ENCODE data around the gene CYP26B1.

CYP26B1 gene

DNA sequence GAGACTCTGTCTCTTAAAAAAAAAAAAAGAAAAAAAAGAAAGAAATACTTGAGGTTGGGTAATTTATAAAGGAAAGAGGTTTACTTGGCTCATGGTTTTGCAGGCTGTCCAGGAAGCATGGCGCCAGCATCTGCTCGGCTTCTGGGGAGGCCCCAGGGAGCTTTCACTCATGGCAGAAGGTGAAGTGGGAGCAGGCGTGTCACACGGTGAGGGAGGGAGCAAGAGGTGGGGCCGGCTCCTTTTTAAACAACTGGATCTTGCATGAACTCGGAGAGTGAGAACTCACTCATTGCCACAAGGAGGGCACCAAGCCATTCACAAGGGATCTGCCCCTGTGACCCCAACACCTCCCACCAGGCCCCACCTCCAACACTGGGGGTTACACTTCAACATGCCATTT lies 30.6 kb downstream of the CYP26B1 start:
- TF ChIP-seq RAD21 (IDR thresholded peaks at IDR 0.05; ENCODE audit: low read depth) (no peak), TCF12 (IDR thresholded peaks at IDR 0.05; ENCODE audit: low read depth) (no peak), FOXM1 (IDR thresholded peaks at IDR 0.05; ENCODE audit: borderline replicate concordance, low read depth) (no peak), YY1 (IDR thresholded peaks at IDR 0.05; ENCODE audit: low read depth) (no peak), TAF1 (IDR thresholded peaks at IDR 0.05; ENCODE audit: low read depth) (no peak), ZBTB7A (IDR thresholded peaks at IDR 0.05; ENCODE audit: low read depth) (no peak), CREB1 (IDR thresholded peaks at IDR 0.05; ENCODE audit: low read depth) (no peak), CEBPB (IDR thresholded peaks at IDR 0.05) (no peak), TEAD4 (IDR thresholded peaks at IDR 0.05) (no peak), EP300 (IDR thresholded peaks at IDR 0.05; ENCODE audit: borderline replicate concordance) (no peak), EGR1 (IDR thresholded peaks at IDR 0.05) (no peak), NFIC (IDR thresholded peaks at IDR 0.05) (no peak)
- TF ChIP-seq, protein P1, sequence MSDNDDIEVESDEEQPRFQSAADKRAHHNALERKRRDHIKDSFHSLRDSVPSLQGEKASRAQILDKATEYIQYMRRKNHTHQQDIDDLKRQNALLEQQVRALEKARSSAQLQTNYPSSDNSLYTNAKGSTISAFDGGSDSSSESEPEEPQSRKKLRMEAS (IDR thresholded peaks at IDR 0.05), result no peak
- TF ChIP-seq, protein P2, sequence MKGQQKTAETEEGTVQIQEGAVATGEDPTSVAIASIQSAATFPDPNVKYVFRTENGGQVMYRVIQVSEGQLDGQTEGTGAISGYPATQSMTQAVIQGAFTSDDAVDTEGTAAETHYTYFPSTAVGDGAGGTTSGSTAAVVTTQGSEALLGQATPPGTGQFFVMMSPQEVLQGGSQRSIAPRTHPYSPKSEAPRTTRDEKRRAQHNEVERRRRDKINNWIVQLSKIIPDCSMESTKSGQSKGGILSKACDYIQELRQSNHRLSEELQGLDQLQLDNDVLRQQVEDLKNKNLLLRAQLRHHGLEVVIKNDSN (IDR thresholded peaks at IDR 0.05), result no peak

DNA sequence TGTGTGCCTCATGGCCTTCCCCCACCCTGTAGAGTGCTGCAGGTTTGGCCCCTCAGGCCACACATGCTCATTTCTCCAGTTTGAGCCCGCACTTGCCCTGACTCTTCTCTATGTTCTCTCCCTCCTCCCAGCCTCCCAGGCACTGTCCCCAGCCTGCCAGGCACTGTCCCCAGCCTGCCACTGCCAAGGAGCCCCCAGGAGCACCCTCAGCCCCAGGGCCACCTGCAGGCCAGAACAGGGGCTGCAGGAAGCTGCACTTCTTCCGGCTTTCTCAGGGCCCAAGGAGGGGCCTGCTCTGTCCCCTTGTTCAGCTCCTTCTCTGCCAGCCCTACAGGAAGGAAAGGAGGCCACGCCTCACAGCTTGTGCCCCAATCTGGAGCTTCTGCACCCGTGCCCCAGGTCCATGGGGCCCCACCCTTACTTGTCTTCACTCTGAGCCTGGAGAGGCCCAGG lies 31.6 kb downstream of the CYP26B1 start:
- TF ChIP-seq, protein P2 (IDR thresholded peaks at IDR 0.05), result no peak
- TF ChIP-seq RAD21 (IDR thresholded peaks at IDR 0.05; ENCODE audit: low read depth) (no peak), NFIC (IDR thresholded peaks at IDR 0.05) (no peak), TEAD4 (IDR thresholded peaks at IDR 0.05) (no peak), TAF1 (IDR thresholded peaks at IDR 0.05; ENCODE audit: low read depth) (no peak), CEBPB (IDR thresholded peaks at IDR 0.05) (no peak), CREB1 (IDR thresholded peaks at IDR 0.05; ENCODE audit: low read depth) (no peak), EGR1 (IDR thresholded peaks at IDR 0.05) (no peak), YY1 (IDR thresholded peaks at IDR 0.05; ENCODE audit: low read depth) (no peak), ZBTB7A (IDR thresholded peaks at IDR 0.05; ENCODE audit: low read depth) (no peak), EP300 (IDR thresholded peaks at IDR 0.05; ENCODE audit: borderline replicate concordance) (no peak), TCF12 (IDR thresholded peaks at IDR 0.05; ENCODE audit: low read depth) (no peak), FOXM1 (IDR thresholded peaks at IDR 0.05; ENCODE audit: borderline replicate concordance, low read depth) (no peak)
- TF ChIP-seq, protein P1 (IDR thresholded peaks at IDR 0.05), result no peak
- TF ChIP-seq, protein P3, sequence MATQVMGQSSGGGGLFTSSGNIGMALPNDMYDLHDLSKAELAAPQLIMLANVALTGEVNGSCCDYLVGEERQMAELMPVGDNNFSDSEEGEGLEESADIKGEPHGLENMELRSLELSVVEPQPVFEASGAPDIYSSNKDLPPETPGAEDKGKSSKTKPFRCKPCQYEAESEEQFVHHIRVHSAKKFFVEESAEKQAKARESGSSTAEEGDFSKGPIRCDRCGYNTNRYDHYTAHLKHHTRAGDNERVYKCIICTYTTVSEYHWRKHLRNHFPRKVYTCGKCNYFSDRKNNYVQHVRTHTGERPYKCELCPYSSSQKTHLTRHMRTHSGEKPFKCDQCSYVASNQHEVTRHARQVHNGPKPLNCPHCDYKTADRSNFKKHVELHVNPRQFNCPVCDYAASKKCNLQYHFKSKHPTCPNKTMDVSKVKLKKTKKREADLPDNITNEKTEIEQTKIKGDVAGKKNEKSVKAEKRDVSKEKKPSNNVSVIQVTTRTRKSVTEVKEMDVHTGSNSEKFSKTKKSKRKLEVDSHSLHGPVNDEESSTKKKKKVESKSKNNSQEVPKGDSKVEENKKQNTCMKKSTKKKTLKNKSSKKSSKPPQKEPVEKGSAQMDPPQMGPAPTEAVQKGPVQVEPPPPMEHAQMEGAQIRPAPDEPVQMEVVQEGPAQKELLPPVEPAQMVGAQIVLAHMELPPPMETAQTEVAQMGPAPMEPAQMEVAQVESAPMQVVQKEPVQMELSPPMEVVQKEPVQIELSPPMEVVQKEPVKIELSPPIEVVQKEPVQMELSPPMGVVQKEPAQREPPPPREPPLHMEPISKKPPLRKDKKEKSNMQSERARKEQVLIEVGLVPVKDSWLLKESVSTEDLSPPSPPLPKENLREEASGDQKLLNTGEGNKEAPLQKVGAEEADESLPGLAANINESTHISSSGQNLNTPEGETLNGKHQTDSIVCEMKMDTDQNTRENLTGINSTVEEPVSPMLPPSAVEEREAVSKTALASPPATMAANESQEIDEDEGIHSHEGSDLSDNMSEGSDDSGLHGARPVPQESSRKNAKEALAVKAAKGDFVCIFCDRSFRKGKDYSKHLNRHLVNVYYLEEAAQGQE (IDR thresholded peaks at IDR 0.05; ENCODE audit: low read depth), result no peak

DNA sequence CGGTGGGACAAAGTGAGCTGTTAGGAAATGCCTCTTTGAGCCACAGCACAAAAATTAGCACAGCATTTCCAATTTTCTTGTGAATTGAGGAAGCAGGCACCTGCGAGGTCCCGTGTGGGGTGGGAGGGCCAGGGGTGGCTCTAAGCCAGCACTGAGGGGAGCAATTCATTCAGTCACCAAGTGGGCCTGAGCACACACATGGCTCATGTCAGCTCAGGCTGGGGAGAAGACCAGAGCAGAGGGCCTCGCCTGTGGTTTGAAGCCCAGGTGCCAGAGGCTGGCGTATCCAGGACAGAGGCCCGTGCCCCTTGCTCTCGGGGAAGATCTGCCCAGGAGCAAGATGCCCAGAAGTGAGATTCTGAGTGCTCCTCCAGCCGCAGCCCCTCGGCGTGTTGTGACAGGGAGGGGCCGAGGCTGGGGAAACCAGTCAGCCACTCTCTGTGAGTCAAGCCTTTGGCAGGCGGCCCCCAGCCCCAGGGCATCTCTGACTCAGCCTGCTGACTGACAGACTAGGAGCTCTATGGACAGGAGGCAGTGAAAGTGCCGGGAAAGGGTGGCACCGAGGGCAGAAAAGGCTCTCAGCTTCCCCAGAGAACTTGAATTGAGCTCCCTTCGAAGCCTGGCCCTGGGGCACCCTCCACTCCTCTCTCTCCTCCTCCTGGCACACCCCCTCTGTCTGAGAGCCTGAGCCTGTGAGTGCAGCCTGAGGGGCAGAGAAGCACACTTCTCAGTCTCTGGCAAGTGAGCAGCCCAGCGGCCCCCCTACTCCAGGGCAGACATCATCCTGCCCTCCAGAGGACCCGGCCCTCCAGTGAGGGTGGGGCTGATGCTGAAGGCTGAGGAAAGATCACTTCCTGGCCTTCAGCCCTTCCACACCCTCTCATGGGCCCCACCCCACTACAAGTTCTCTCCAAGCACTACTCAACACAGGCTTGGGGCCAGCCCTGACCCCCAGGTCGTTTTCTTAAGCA lies 32.3 kb downstream of the CYP26B1 start:
- TF ChIP-seq ZBTB7A (IDR thresholded peaks at IDR 0.05; ENCODE audit: low read depth) (no peak), NFIC (IDR thresholded peaks at IDR 0.05) (no peak), TEAD4 (IDR thresholded peaks at IDR 0.05) (no peak), YY1 (IDR thresholded peaks at IDR 0.05; ENCODE audit: low read depth) (no peak), EP300 (IDR thresholded peaks at IDR 0.05; ENCODE audit: borderline replicate concordance) (no peak)
- TF ChIP-seq, protein P1 (IDR thresholded peaks at IDR 0.05), result no peak

DNA sequence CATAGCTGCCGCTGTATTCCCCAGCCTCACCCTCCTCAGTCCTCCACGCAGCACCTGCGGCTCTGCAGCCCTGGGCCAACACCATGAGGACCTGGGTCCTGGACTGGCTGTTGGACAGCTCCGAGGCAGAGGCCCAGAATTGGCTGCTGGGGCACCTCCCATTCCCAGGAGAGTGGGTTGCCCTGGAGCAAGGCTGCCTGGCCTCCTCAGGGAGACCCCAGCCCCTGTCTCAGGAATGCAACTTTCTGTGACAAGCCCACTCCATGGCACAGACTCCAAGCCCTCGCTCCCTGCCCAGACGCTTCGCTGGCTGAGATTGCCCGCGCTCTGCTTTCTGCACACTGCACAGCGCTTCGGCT lies 33.0 kb downstream of the CYP26B1 start:
- TF ChIP-seq, protein P3 (IDR thresholded peaks at IDR 0.05; ENCODE audit: low read depth), result peak; percentile 71
- no peak for TF ChIP-seq EGR1 (IDR thresholded peaks at IDR 0.05)

DNA sequence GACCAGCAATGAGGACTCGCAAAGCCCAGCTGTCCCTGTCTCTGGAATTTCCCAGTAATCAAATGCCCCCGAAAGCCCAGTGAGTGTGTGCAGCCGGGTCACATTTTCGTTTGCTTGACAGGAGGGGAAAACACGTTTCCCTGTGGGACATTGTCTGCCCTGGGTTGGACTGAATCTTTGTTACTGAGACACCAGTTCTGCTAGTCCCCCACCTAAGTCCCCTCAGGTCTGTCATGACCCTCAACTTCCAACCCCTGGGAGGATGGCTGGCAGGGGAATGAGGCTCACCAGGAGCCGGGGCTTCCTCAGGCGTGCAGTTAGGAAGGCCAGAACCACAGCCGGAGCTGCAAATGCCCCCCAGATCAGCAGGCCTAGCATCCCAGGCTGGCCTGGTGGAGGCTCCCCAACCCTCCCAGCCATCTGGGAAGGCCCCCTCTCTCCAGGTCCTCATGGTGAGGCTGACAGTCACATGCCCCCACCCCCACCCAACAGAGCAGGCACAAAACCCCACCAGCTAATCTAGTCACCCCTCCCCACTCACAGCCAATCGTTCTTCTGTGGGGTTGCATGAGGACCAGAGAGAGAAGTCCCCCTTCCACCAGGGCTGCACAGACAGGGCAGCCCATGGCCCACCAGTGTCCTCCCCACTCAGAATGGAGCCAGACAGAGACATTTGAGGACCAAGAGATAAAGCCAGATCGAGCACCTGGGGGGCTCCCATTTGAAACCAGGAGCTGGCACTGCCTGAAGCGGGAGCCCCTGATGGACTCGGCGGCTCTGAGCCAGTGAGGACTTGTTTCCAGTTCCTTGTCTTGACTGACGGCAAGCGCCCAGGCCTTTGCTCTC lies 33.6 kb downstream of the CYP26B1 start:
- TF ChIP-seq FOXM1 (IDR thresholded peaks at IDR 0.05; ENCODE audit: borderline replicate concordance, low read depth) (no peak), TCF12 (IDR thresholded peaks at IDR 0.05; ENCODE audit: low read depth) (no peak), CREB1 (IDR thresholded peaks at IDR 0.05; ENCODE audit: low read depth) (no peak)
- TF ChIP-seq, protein P3 (IDR thresholded peaks at IDR 0.05; ENCODE audit: low read depth), result no peak
- TF ChIP-seq, protein P2 (IDR thresholded peaks at IDR 0.05), result no peak
